Measurements from ENCODE around the gene ABCG8.

DNA sequence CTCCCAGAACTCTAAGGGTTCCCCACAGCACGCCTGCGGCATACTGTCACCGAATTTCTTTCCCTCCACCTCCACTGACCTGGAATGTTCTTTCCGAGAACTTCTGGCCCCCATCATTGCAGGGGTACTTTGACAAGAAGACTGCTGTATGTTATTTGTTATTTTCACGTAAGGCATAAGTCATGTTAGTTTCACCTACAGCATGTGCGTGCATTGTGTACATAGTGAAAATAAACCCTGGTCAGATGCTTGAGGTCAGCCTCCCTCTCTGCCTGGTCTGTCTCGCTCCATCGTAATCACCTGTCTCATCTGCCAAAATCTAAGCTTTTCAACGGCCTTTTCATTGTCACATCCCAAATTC is 4.1 kb downstream of the ABCG8 start:
- no peak for TF ChIP-seq POLR2AphosphoS5 (IDR thresholded peaks at IDR 0.05)
- TF ChIP-seq, protein P1, sequence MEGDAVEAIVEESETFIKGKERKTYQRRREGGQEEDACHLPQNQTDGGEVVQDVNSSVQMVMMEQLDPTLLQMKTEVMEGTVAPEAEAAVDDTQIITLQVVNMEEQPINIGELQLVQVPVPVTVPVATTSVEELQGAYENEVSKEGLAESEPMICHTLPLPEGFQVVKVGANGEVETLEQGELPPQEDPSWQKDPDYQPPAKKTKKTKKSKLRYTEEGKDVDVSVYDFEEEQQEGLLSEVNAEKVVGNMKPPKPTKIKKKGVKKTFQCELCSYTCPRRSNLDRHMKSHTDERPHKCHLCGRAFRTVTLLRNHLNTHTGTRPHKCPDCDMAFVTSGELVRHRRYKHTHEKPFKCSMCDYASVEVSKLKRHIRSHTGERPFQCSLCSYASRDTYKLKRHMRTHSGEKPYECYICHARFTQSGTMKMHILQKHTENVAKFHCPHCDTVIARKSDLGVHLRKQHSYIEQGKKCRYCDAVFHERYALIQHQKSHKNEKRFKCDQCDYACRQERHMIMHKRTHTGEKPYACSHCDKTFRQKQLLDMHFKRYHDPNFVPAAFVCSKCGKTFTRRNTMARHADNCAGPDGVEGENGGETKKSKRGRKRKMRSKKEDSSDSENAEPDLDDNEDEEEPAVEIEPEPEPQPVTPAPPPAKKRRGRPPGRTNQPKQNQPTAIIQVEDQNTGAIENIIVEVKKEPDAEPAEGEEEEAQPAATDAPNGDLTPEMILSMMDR (IDR thresholded peaks at IDR 0.05): no peak
